Gastroesophageal sphincter (tissue), 4 donors: ENCODE measurements around the gene ALK. TPM values are rescaled to one million over a fixed set of nuclear protein-coding genes. Genes with fewer than 3 reads are reported as not detected.
A peak's percentile ranks its signal among the peaks of the same experiment; 100 is the strongest.

Experiments
- ATAC-seq: fragments of 150-250 bp; one replicate; pipeline ENCODE4 v1.9.1; 2016; ENCODE audit warnings: mild to moderate bottlenecking, moderate library complexity
- H3K27ac ChIP-seq, 4 donors: fragments of 200-600 bp; sonication (generic) in 3 of 4; 1 replicate in 3 of 4; 2 replicates in 1 of 4; pipeline ENCODE4 v1.5.1; 2016 to 2019
- H3K27me3 ChIP-seq: fragments of 200-600 bp; sonication (generic); one replicate; pipeline ENCODE4 v1.5.1; 2019
- H3K36me3 ChIP-seq, 2 donors: fragments of 200-600 bp; sonication (generic); one replicate each; pipeline ENCODE4 v1.5.1; 2019; ENCODE audit warnings: control low read depth in 1 of 2
- H3K4me1 ChIP-seq, 3 donors: fragments of 200-600 bp; sonication (generic); 1 replicate in 2 of 3; 2 replicates in 1 of 3; pipeline ENCODE4 v1.5.1; 2016 to 2019; ENCODE audit warnings: control low read depth in 2 of 3
- H3K4me3 ChIP-seq, 2 donors: fragments of 200-600 bp; sonication (generic); one replicate each; pipeline ENCODE4 v1.5.1; 2019; ENCODE audit warnings: mild to moderate bottlenecking in 1 of 2, moderate library complexity in 1 of 2
- H3K9me3 ChIP-seq, 3 donors: fragments of 200-600 bp; sonication (generic); one replicate each; pipeline ENCODE4 v1.5.1; 2017 to 2019; ENCODE audit warnings: control low read depth in 2 of 3
- CTCF ChIP-seq, 4 experiments: fragments of 200-600 bp in 2 of 4; fragments of 450-650 bp in 2 of 4; sonication (generic) in 1 of 4; IDR thresholded peaks; one replicate each; pipeline ENCODE4 v1.5.1; 2017 to 2019; ENCODE audit warnings: antibody characterized with exemption in 4 of 4, mild to moderate bottlenecking in 2 of 4, moderate library complexity in 2 of 4
- EP300 ChIP-seq: sonication (generic); formaldehyde crosslinking; IDR thresholded peaks from one replicate; pipeline ENCODE4 v1.6.1; 2017; ENCODE audit warnings: antibody characterized with exemption, mild to moderate bottlenecking
- POLR2A ChIP-seq, 2 donors: fragments of 450-650 bp; IDR thresholded peaks; one replicate each; pipeline ENCODE4 v1.6.1; 2017; ENCODE audit warnings: antibody characterized with exemption in 2 of 2, mild to moderate bottlenecking in 2 of 2, moderate library complexity in 1 of 2
- POLR2AphosphoS5 ChIP-seq: sonication (generic); formaldehyde crosslinking; IDR thresholded peaks from one replicate; pipeline ENCODE4 v1.6.1; 2017; ENCODE audit warnings: antibody characterized with exemption
- WGBS, 2 donors: methylation state at CpG; one replicate each; pipeline ENCODE4 v1.1.5; 2018; ENCODE audit warnings: low coverage in 1 of 2; 5-methylcytosine and 5-hydroxymethylcytosine counted together
- total RNA-seq, 4 donors: library from RNA; depleted of rRNA; stranded (reverse); fragments of >200 nt; gene quantifications; one replicate each; pipeline ENCODE4 v1.1.0, GENCODE V29; 2016

ALK gene
- total RNA-seq, 4 donors from 2014 or later: 0.94 to 1.6 (median 1.1) TPM

GRCh38 chr2:29224693-29225551 lies 696.5 kb downstream of the ALK start:
- no peaks in the 10 kb centered on the region for H3K36me3 ChIP-seq
- no peak overlapping the region for H3K4me3 ChIP-seq
- peaks cover 54% of the 10 kb centered on the region for H3K27me3 ChIP-seq
- H3K9me3 ChIP-seq: no peaks in the 10 kb centered on the region
- H3K4me1 ChIP-seq: no peaks in the 10 kb centered on the region
- WGBS, 2 donors: 66% methylated on average over 9 of the region's 17 CpGs; no CpG with 5 or more reads in 1 of the 2 donors
- ATAC-seq: no peak
- no peak for TF ChIP-seq EP300
- no peak for TF ChIP-seq POLR2A (IDR thresholded peaks at IDR 0.05)
- TF ChIP-seq CTCF (IDR thresholded peaks at IDR 0.05): no peak
- no peak for TF ChIP-seq POLR2AphosphoS5
- H3K27ac ChIP-seq: no peak overlapping the region

- Histone ChIP-seq H3K27ac (no peak overlapping the region), H3K4me3 (no peak overlapping the region), H3K36me3 (no peaks in the 10 kb centered on the region), H3K4me1 (no peaks in the 10 kb centered on the region), H3K9me3 (no peaks in the 10 kb centered on the region), H3K27me3 (peaks cover 46% of the 10 kb centered on the region)
- peak; percentile 77 for ATAC-seq
- no peak for TF ChIP-seq CTCF (IDR thresholded peaks at IDR 0.05)
- TF ChIP-seq POLR2A (IDR thresholded peaks at IDR 0.05): no peak
- no peak for TF ChIP-seq POLR2AphosphoS5
- no peak for TF ChIP-seq EP300
- 68 to 88% methylated on average over 6 to 7 of the region's 7 CpGs for WGBS, 2 donors
Observed at GRCh38 chr2:29223851-29224692, 697.3 kb downstream of the ALK start.

- TF ChIP-seq EP300: no peak
- Histone ChIP-seq H3K27me3 (peaks cover 38% of the 10 kb centered on the region), H3K9me3 (no peaks in the 10 kb centered on the region), H3K4me1 (no peaks in the 10 kb centered on the region), H3K36me3 (no peaks in the 10 kb centered on the region), H3K4me3 (no peak overlapping the region), H3K27ac (no peak overlapping the region)
- WGBS, 2 donors: 90 to 92% methylated on average over 2 to 4 of the region's 11 CpGs
- no peak for ATAC-seq
Observed at GRCh38 chr2:29223257-29223656, 698.1 kb downstream of the ALK start.

- H3K4me1 ChIP-seq: no peaks in the 10 kb centered on the region
- TF ChIP-seq POLR2A (IDR thresholded peaks at IDR 0.05) (no peak), EP300 (no peak), POLR2AphosphoS5 (no peak), CTCF (IDR thresholded peaks at IDR 0.05) (no peak)
- 87% methylated on average over 4 of the region's 11 CpGs for WGBS, 2 donors
- no peak overlapping the region for H3K27ac ChIP-seq
- no peaks in the 10 kb centered on the region for H3K36me3 ChIP-seq
- H3K27me3 ChIP-seq: peaks cover 31% of the 10 kb centered on the region
- ATAC-seq: no peak
- H3K9me3 ChIP-seq: no peaks in the 10 kb centered on the region
- H3K4me3 ChIP-seq: no peak overlapping the region
Observed at GRCh38 chr2:29222381-29223179, 698.8 kb downstream of the ALK start.
